Activated CD4-positive, alpha-beta T cell treated with anti-CD3 and anti-CD28 coated beads, Interleukin-2, amount 50 U/mL, for 48 hours (primary cell): ENCODE measurements around the gene CLIC3.

ENCODE experiments used
- DNase-seq, 2 experiments: peaks; one replicate each; pipeline ENCODE4 v3.0.0-alpha.2; 2020

Gene CLIC3

GRCh38 chr9:136997830-136998234 lies 1.5 kb upstream of the CLIC3 start:
- peak in 1 of 2 experiments; percentile 22 for DNase-seq

GRCh38 chr9:136997371-136997770 lies 1.0 kb upstream of the CLIC3 start:
- DNase-seq, result no peak

GRCh38 chr9:136995772-136996311 lies 526 bp downstream of the CLIC3 start:
- DNase-seq, result no peak

GRCh38 chr9:136995362-136995761 lies 1.0 kb downstream of the CLIC3 start:
- DNase-seq, result no peak

DNA sequence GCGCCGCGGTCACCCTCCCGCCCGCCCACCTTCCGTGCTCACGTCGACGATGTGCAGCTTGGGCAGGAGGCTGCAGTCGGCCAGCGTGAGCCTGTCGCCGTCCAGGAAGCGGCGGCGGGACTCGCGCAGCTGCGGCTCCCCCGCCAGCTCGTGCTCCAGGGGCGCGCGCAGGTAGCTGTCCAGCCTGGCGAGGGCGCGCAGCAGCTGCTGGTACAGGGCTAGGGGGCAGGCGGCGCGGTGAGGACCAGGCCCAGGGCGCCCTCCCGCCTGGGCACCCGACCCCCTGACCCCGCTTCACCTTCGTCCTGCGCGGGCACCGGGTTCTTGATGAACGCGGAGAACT lies 1.5 kb downstream of the CLIC3 start:
- no peak for DNase-seq

- no peak for DNase-seq
Observed at GRCh38 chr9:136994180-136994887, 2.0 kb downstream of the CLIC3 start.

DNA sequence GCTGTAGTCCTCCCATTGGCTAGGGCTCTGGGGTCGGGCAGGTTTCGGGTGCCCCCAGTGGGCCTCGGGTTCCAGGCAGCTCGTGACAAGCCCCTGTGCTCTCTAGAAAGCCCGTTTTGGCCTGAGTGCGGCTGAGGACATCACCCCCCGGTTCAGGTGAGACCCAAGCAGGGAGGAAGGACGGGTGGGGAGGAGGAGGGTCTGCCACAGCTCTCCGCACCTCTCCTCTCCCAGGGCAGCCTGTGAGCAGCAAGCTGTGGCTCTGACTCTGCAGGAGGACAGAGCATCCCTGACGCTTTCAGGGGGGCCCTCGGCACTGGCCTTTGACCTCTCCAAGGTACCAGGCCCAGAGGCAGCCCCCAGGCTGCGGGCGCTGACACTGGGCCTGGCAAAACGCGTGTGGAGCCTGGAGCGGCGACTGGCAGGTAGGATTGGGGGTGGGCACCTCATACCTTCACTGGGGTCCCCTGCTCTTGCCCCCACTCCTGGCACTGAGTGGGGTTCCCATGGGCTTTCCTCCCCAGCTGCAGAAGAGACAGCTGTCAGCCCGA lies 3.5 kb downstream of the CLIC3 start:
- no peak for DNase-seq

- peak; percentile 96 for DNase-seq
Observed at GRCh38 chr9:136991993-136992818, 4.2 kb downstream of the CLIC3 start, which contains the start of gene PAXX. TSS of gene PAXX (plus strand) at chr9:136992422. CDS start at chr9:136992444, 22 bp downstream.

DNA sequence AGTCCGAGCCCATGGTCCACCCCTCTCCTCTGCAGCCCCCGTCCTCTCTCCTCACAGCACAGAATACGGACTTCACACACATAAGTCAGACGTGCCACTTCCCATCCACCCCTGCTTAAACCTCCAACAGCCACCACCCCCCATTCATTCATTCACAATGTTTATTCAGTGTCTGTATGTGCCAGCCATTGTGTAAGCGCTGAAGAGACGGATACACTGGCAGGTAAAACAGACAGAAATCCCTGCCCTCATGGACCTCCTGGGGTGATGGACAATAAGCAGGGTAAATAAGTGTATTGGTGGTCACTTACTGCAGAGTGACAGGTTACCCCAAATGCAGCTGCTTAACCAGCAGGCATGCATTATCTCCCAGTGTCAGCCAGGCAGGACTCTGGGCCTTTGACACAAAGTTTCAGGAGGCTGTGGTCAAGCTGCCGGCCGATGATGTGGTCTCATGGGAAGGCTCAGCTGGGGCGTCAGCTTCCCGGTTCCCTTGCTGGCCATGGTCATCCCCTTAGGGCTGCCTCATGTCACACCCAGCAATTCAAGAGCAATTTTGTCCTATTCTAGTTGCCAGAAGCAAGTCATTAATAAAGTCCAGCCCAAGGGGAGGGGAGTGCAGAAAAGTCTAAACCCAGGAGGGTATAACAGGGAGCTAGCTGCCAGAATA lies 6.0 kb downstream of the CLIC3 start:
- DNase-seq, result no peak

DNA sequence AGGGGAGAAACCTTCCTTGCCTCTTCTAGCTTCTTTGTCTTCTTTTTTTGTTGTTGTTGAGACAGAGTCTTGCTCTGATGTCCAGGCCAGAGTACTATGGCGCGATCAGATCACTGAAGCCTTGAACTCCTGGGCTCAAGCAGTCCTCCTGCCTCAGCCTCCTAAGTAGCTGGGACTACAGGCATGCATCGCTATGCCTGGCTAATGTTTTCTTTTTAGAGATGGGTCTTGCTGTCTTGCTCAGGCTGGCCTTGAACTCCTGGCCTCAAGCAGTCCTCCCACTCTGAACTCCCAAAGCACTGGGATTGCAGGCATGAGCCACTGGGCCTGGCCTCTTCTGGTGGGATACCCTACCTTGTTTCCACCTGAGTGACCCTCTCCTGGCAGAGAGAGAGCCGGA lies 7.5 kb downstream of the CLIC3 start:
- DNase-seq, result no peak

- DNase-seq, result no peak
Observed at GRCh38 chr9:136985853-136986252, 10.5 kb downstream of the CLIC3 start.

DNA sequence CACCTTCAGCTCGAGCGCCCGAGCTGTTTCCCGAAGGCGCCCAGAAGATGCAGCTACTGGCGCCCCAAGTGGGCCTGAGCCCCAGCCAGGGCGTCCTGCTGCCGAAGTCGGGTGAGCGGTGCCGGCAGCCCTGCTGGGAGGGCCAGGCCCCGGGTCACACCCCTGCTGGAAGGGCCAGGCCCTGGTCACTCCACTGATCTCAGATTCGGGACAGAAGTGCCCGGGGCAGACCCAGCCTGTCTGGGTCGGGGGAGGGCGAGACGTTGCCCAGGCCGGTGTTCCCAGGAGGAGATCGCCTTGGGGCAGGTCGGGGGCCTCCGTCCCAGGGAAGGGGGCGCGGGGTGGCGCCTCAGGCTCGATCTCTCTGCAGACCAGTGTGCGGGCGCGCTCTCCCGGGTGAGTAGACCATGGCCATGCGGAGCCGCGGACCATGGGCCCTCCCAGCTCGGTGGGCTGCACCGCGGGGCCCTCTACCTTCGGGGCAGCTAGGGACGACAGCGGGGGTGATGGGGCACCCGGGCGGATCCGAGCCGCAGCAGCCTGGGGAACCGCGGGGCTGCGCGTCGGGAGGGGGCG lies 11.3 kb downstream of the CLIC3 start:
- no peak for DNase-seq

DNA sequence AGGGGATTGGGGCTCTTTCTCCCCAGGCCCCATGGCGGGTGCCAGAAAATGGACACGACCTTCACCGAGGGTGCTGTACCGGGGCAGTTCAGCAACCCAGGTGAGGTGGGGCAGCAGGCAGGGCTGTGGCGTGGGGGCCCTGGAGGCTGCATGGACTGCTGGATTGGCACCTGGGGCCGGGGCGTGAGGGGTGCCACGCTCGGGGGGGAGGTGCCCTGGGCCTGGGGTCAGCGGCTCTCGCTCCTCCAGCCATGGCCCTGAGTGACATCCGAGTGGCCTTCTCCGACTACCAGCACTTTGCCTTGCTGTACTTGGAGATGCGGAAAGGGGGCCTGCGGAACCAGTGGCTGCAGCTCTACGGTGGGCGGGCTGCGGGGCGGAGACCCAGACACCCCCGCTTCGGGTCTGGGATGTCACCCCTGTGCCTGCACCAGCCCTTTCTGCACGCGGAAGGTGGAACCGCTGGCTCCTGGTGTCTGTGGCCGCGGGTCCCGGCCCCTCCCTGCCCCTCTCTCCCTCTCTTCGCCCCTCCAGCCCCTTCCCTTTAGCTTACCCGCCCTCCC lies 11.8 kb downstream of the CLIC3 start:
- no peak for DNase-seq

- DNase-seq, result no peak
Observed at GRCh38 chr9:136983656-136984314, 12.6 kb downstream of the CLIC3 start.

DNA sequence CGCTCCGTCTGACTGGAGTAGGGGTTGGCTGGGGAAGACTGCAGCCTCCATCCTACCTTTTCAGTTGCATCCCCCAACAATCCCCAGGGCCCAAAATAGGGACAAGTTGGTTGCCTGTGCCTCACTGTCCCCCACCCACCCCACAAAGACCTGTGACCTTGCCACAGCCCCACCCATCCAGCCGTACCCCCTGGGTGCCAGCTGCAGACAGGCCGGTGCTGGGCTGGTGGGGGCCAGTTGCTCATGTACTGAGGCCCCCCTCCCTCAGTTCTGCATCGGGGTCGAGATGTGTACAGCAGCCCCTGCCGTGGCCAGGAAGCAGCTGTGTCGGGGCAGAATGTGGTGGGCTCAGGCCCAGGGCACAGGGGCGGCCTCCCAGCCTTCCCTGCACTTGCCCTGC lies 13.2 kb downstream of the CLIC3 start:
- no peak for DNase-seq

GRCh38 chr9:136982232-136983051 lies 13.9 kb downstream of the CLIC3 start, which contains the start of gene LCNL1:
TSS of gene LCNL1 (plus strand) at chr9:136982993. CDS start at chr9:136983587, 594 bp downstream.
- DNase-seq, result no peak

GRCh38 chr9:136981588-136982231 lies 14.7 kb downstream of the CLIC3 start:
- no peak for DNase-seq

DNA sequence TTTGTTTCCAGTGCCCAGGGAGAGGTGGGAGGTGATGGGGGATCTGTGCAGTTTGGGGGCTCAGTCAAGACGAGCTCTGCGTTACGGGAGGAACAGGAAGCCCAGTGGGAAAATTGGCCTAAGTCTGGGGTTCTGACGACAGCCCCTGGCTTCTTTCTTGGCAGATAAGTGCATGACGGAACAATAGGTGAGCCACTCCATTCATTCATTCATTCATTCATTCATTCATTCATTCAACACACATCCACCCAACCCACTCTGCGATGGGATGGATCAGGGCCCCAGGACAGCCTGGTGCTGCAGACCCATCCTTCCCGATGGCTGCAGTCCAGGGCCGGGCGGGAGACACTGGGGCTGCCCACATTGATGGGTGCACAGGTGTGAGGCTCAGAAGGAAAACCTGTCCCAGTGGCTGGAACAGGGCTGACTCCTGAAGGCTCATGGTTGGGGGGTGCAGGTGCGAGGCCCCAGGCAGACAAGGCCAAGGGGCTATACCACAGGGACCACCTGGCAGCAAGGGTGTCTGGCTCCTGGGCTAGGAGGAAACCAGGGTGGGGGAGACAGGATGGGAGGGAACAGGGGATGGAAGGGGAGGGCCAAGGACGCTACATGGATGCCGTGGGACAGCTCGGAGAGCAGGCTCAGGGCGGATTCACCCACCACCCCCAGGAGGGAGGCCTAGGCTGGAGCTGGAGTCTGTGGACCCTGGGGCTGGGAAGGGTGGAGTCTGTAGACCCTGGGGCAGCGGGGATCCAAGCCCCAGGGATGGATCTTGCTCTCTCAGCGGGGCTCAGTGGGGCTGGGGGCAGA lies 15.5 kb downstream of the CLIC3 start:
- no peak for DNase-seq
